Keratinocyte (primary cell): ENCODE data around the gene GJA3. TPM values are rescaled to one million over a fixed set of nuclear protein-coding genes. Genes with fewer than 3 reads are reported as not detected.

Source experiments
- DNase-seq: peaks from one replicate; pipeline ENCODE4 v3.0.0-alpha.2; 2011; ENCODE audit warnings: low read depth, missing footprints, low spot score
- FAIRE-seq: peaks from 2 replicates; lab custom pipeline; 2011; peaks lifted over from hg19 to GRCh38; lab: Jason Lieb, UNC
- H2AFZ ChIP-seq: 2 replicates; pipeline ENCODE4 v1.6.0; 2012; ENCODE audit warnings: low read length, control low read depth, inconsistent platforms; ENCODE audit not compliant: control insufficient read depth
- H3K27ac ChIP-seq: 2 replicates; pipeline ENCODE4 v1.5.1; 2011; ENCODE audit warnings: low read length; ENCODE audit not compliant: control insufficient read depth, insufficient read depth
- H3K27me3 ChIP-seq: 3 replicates; pipeline ENCODE4 v1.6.0; 2011; ENCODE audit warnings: low read length; ENCODE audit not compliant: control insufficient read depth, insufficient read depth; ENCODE audit errors: extremely low read depth
- H3K36me3 ChIP-seq, 2 experiments: 2 replicates in 1 of 2; 3 replicates in 1 of 2; pipeline ENCODE4 v1.5.1; 2011; ENCODE audit warnings: low read length in 2 of 2, mild to moderate bottlenecking in 1 of 2; ENCODE audit not compliant: control insufficient read depth in 2 of 2, insufficient read depth in 2 of 2; ENCODE audit errors: extremely low read depth in 1 of 2
- H3K4me1 ChIP-seq: 3 replicates; pipeline ENCODE4 v1.5.1; 2011; ENCODE audit warnings: low read length; ENCODE audit not compliant: control insufficient read depth, insufficient read depth; ENCODE audit errors: extremely low read depth
- H3K4me2 ChIP-seq: 3 replicates; pipeline ENCODE4 v1.6.0; 2011; ENCODE audit warnings: low read depth, low read length; ENCODE audit not compliant: control insufficient read depth, insufficient read depth; ENCODE audit errors: extremely low read depth
- H3K4me3 ChIP-seq, 3 experiments: fragments of 200-600 bp in 1 of 3; sonication (generic) in 1 of 3; 2 replicates in 2 of 3; 3 replicates in 1 of 3; pipeline ENCODE4 v1.5.1; 2011 to 2016; ENCODE audit warnings: low read length in 3 of 3, mild to moderate bottlenecking in 3 of 3, control low read depth in 2 of 3, inconsistent platforms in 1 of 3, low read depth in 1 of 3, mixed read lengths in 1 of 3, mixed run types in 1 of 3, moderate library complexity in 1 of 3; ENCODE audit not compliant: control insufficient read depth in 2 of 3, insufficient read depth in 2 of 3; ENCODE audit errors: extremely low read depth in 1 of 3
- H3K79me2 ChIP-seq: 2 replicates; pipeline ENCODE4 v1.6.0; 2012; ENCODE audit warnings: low read length; ENCODE audit not compliant: control insufficient read depth, insufficient read depth
- H3K9ac ChIP-seq: 3 replicates; pipeline ENCODE4 v1.6.0; 2011; ENCODE audit warnings: low read length; ENCODE audit not compliant: control insufficient read depth, insufficient read depth; ENCODE audit errors: extremely low read depth
- H3K9me1 ChIP-seq: 3 replicates; pipeline ENCODE4 v1.6.0; 2011; ENCODE audit warnings: low read length; ENCODE audit not compliant: control insufficient read depth, insufficient read depth; ENCODE audit errors: extremely low read depth
- H3K9me3 ChIP-seq: 2 replicates; pipeline ENCODE4 v1.5.1; 2012; ENCODE audit warnings: low read depth, low read length; ENCODE audit not compliant: control insufficient read depth
- H4K20me1 ChIP-seq: 3 replicates; pipeline ENCODE4 v1.6.0; 2011; ENCODE audit warnings: low read length; ENCODE audit not compliant: control insufficient read depth, insufficient read depth; ENCODE audit errors: extremely low read depth
- EZH2 ChIP-seq: IDR thresholded peaks from one replicate; pipeline ENCODE4 v1.6.1; 2012; ENCODE audit warnings: inconsistent platforms, mild to moderate bottlenecking, low read length, moderate library complexity
- dilution Hi-C: fragments of 300-500 bp; cut with MboI; formaldehyde crosslinking; loops from one replicate; pipeline ENCODE4 v1.7.0; 2020; ENCODE audit warnings: low sequenced_read_pairs; ENCODE audit not compliant: extremely low pct_ligation_motif_present
- polyA plus RNA-seq, 5 experiments: library from polyadenylated mRNA; depleted of rRNA in 3 of 5; stranded (reverse) in 3 of 5; stranded (forward) in 1 of 5; unstranded in 1 of 5; fragments of >200 nt; gene quantifications; 1 replicate in 1 of 5; 2 replicates in 3 of 5; 3 replicates in 1 of 5; pipeline versions ENCODE4 v1.2.1 to v1.2.3, GENCODE V29; 2011 to 2012; ENCODE audit warnings: missing spikeins in 2 of 5, low read depth in 1 of 5, low replicate concordance in 1 of 5
- TF ChIP-seq, protein P1 (sequence below), 3 experiments: IDR thresholded peaks in 1 of 3; conservative IDR thresholded peaks in 1 of 3; optimal IDR thresholded peaks in 1 of 3; 2 replicates in 2 of 3; 3 replicates in 1 of 3; pipeline versions ENCODE3 to v1.5.1; 2011; ENCODE audit warnings: low read length in 3 of 3, mild to moderate bottlenecking in 3 of 3, moderate library complexity in 2 of 3, control low read depth in 1 of 3, inconsistent platforms in 1 of 3; ENCODE audit not compliant: insufficient read depth in 2 of 3; ENCODE audit errors: extremely low read depth in 1 of 3

GJA3 gene
- polyA plus RNA-seq, 1 donor (not counting 4 experiments of a cell fraction or from before 2014, with no cell fraction given), result 0.09 TPM

GRCh38 chr13:20148501-20149183 is 12.2 kb downstream of the GJA3 start:
- no peak for TF ChIP-seq EZH2
- H4K20me1 ChIP-seq, result no peaks in the 10 kb centered on the region
- no peak overlapping the region for H3K9ac ChIP-seq
- dilution Hi-C loops, result no loop called here
- H3K4me1 ChIP-seq, result no peaks in the 10 kb centered on the region
- no peak overlapping the region for H2AFZ ChIP-seq
- no peak overlapping the region for H3K4me2 ChIP-seq
- peaks cover 34% of the 10 kb centered on the region for H3K27me3 ChIP-seq
- DNase-seq, result no peak
- no peaks in the 10 kb centered on the region for H3K36me3 ChIP-seq
- H3K4me3 ChIP-seq, result no peak overlapping the region
- H3K79me2 ChIP-seq, result no peaks in the 10 kb centered on the region
- H3K9me3 ChIP-seq, result no peaks in the 10 kb centered on the region
- no peak overlapping the region for H3K27ac ChIP-seq
- H3K9me1 ChIP-seq, result no peaks in the 10 kb centered on the region
- FAIRE-seq, result no peak

DNA sequence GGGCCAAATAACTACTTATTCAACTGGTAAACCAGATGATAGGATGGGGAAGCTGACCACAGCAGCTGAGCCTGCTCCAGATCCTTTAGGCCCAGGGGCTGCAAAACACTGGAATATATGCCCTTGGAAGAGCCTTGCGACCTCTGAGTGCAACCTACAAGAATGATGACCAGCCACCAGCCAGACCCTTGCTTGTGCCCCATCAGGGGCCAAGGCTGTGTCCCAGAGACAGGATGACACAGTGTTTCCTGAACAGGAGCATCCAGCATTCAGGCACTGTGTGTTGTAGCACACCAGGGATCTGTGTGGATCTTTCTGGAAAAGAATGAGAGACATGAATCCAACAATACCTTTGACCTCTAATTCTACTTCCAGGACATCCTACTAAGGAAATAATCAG is 14.5 kb downstream of the GJA3 start:
- H3K9ac ChIP-seq, result no peak overlapping the region
- no peak overlapping the region for H3K4me3 ChIP-seq
- no peak overlapping the region for H3K27ac ChIP-seq
- peaks cover 56% of the 10 kb centered on the region for H3K27me3 ChIP-seq
- TF ChIP-seq EZH2, result no peak
- TF ChIP-seq, protein P1, sequence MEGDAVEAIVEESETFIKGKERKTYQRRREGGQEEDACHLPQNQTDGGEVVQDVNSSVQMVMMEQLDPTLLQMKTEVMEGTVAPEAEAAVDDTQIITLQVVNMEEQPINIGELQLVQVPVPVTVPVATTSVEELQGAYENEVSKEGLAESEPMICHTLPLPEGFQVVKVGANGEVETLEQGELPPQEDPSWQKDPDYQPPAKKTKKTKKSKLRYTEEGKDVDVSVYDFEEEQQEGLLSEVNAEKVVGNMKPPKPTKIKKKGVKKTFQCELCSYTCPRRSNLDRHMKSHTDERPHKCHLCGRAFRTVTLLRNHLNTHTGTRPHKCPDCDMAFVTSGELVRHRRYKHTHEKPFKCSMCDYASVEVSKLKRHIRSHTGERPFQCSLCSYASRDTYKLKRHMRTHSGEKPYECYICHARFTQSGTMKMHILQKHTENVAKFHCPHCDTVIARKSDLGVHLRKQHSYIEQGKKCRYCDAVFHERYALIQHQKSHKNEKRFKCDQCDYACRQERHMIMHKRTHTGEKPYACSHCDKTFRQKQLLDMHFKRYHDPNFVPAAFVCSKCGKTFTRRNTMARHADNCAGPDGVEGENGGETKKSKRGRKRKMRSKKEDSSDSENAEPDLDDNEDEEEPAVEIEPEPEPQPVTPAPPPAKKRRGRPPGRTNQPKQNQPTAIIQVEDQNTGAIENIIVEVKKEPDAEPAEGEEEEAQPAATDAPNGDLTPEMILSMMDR (optimal IDR thresholded peaks at IDR 0.05 in 1 of 3, IDR thresholded peaks at IDR 0.05 in 1 of 3, conservative IDR thresholded peaks at IDR 0.05 in 1 of 3; ENCODE audit: extremely low read depth in 1 of 3, insufficient read depth in 2 of 3, low read length in 3 of 3), result no peak
- no peak overlapping the region for H3K4me2 ChIP-seq
- H4K20me1 ChIP-seq, result no peaks in the 10 kb centered on the region
- no peak overlapping the region for H2AFZ ChIP-seq
- H3K36me3 ChIP-seq, result no peaks in the 10 kb centered on the region
- H3K9me3 ChIP-seq, result no peaks in the 10 kb centered on the region
- DNase-seq (no peak), FAIRE-seq (no peak)
- dilution Hi-C loops, result no loop called here
- H3K9me1 ChIP-seq, result no peaks in the 10 kb centered on the region
- no peaks in the 10 kb centered on the region for H3K79me2 ChIP-seq
- no peaks in the 10 kb centered on the region for H3K4me1 ChIP-seq

DNA sequence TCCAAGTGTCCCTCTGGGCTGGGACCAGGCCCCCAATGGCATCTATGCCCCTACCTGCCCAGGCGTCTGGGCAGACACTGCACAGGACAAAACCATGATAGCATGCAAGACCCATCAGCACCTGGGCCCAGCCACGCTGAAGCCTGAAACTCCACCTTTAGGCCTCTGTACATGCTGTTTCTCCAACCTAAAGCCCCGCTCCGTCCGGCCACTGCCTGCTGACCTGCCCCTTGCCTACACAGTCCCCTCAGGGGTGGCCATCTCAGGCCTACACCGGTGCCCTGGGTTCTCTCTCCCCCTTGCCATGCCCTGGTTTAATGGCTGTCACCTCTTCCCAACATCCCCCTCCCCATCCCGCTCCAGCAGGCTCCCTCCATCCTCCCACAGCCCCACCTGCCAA is 15.3 kb downstream of the GJA3 start:
- H3K9me3 ChIP-seq, result no peaks in the 10 kb centered on the region
- H2AFZ ChIP-seq, result no peak overlapping the region
- H3K9me1 ChIP-seq, result no peaks in the 10 kb centered on the region
- no peak for TF ChIP-seq EZH2
- TF ChIP-seq, protein P1 (optimal IDR thresholded peaks at IDR 0.05 in 1 of 3, IDR thresholded peaks at IDR 0.05 in 1 of 3, conservative IDR thresholded peaks at IDR 0.05 in 1 of 3; ENCODE audit: extremely low read depth in 1 of 3, insufficient read depth in 2 of 3, low read length in 3 of 3), result no peak
- H3K79me2 ChIP-seq, result no peaks in the 10 kb centered on the region
- DNase-seq (no peak), FAIRE-seq (no peak)
- no peak overlapping the region for H3K4me3 ChIP-seq
- no peaks in the 10 kb centered on the region for H3K4me1 ChIP-seq
- no peaks in the 10 kb centered on the region for H4K20me1 ChIP-seq
- no peak overlapping the region for H3K9ac ChIP-seq
- H3K27ac ChIP-seq, result no peak overlapping the region
- dilution Hi-C loops, result no loop called here
- no peaks in the 10 kb centered on the region for H3K36me3 ChIP-seq
- peaks cover 59% of the 10 kb centered on the region for H3K27me3 ChIP-seq
- no peak overlapping the region for H3K4me2 ChIP-seq
